ENCODE results near the gene MAD1L1.

The MAD1L1 gene

DNA sequence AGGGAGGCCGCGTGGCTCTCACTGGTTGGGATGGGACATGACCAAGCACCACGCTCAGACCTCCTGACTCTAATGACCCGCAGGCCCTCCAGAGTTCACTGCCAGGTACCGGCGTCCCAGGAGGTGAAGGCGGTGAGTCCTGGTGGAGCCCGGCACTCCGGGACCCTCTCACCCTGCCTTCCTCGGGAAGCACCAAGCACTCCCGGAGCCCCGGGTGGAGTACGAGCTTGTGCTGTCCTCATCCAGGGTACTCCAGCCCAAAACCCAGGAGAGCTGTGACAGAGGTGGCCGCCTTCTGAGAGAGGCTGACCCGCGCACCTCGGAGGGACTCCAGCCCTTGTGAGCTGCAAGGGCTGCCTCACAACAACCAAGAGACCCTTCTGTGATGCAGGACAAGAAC lies 9.4 kb downstream of the MAD1L1 start:
- TF ChIP-seq, protein P1, sequence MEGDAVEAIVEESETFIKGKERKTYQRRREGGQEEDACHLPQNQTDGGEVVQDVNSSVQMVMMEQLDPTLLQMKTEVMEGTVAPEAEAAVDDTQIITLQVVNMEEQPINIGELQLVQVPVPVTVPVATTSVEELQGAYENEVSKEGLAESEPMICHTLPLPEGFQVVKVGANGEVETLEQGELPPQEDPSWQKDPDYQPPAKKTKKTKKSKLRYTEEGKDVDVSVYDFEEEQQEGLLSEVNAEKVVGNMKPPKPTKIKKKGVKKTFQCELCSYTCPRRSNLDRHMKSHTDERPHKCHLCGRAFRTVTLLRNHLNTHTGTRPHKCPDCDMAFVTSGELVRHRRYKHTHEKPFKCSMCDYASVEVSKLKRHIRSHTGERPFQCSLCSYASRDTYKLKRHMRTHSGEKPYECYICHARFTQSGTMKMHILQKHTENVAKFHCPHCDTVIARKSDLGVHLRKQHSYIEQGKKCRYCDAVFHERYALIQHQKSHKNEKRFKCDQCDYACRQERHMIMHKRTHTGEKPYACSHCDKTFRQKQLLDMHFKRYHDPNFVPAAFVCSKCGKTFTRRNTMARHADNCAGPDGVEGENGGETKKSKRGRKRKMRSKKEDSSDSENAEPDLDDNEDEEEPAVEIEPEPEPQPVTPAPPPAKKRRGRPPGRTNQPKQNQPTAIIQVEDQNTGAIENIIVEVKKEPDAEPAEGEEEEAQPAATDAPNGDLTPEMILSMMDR (conservative IDR thresholded peaks at IDR 0.05; ENCODE audit: low read depth), result no peak
- CTCF ChIA-PET, result no interaction called here
- POLR2A ChIA-PET (ENCODE audit: low non-redundant PET), result no interaction called here
- peak overlapping the region; percentile 88 for H3K27ac ChIP-seq
- no peak for DNase-seq (ENCODE audit: low spot score)

GRCh38 chr7:2222516-2222915 lies 10.2 kb downstream of the MAD1L1 start:
- TF ChIP-seq, protein P1 (conservative IDR thresholded peaks at IDR 0.05; ENCODE audit: low read depth), result no peak
- ChIA-PET CTCF (no interaction called here), POLR2A (ENCODE audit: low non-redundant PET) (no interaction called here)
- H3K27ac ChIP-seq, result peak overlapping the region; percentile 88; the same call in 1 of the 2 replicates
- DNase-seq (ENCODE audit: low spot score), result no peak

- ChIA-PET CTCF (no interaction called here), POLR2A (ENCODE audit: low non-redundant PET) (no interaction called here)
- no peak for DNase-seq (ENCODE audit: low spot score)
- TF ChIP-seq, protein P1 (conservative IDR thresholded peaks at IDR 0.05; ENCODE audit: low read depth), result no peak
- H3K27ac ChIP-seq, result no peak overlapping the region
Observed at GRCh38 chr7:2220954-2221353, 11.8 kb downstream of the MAD1L1 start.

GRCh38 chr7:2220506-2220905 lies 12.2 kb downstream of the MAD1L1 start:
- ChIA-PET POLR2A (ENCODE audit: low non-redundant PET) (no interaction called here), CTCF (no interaction called here)
- DNase-seq (ENCODE audit: low spot score), result no peak

DNA sequence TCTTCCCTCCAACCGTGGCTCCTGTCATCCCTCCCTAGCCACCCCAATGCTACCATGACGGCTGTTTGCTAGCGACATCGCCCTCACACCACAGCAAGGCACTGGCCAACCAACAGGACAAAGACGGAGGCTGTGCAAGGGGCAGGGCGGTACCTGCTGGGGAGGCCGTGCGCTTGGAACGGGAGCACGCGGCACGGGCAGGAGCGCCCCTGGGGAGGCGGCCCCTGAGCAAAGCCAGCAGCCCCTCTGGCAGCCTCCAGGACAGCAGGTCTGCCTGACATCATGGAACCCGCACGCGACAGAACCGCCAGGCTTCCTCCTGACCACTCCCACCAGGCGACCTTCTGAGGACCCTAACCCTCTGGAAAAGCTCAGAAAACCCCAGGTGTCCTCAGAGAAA lies 12.7 kb downstream of the MAD1L1 start:
- no peak overlapping the region for H3K27ac ChIP-seq
- DNase-seq (ENCODE audit: low spot score), result no peak
- ChIA-PET CTCF (no interaction called here), POLR2A (ENCODE audit: low non-redundant PET) (no interaction called here)
- TF ChIP-seq, protein P1 (conservative IDR thresholded peaks at IDR 0.05; ENCODE audit: low read depth), result no peak

More at GRCh38 chr7:2220506-2220905, 12.2 kb downstream of the MAD1L1 start:
- no peak overlapping the region for H3K27ac ChIP-seq
- TF ChIP-seq, protein P1 (conservative IDR thresholded peaks at IDR 0.05; ENCODE audit: low read depth), result no peak

GRCh38 chr7:2219606-2220005 lies 13.1 kb downstream of the MAD1L1 start:
- H3K27ac ChIP-seq, result no peak overlapping the region
- ChIA-PET CTCF (no interaction called here), POLR2A (ENCODE audit: low non-redundant PET) (no interaction called here)
- no peak for DNase-seq (ENCODE audit: low spot score)
- TF ChIP-seq, protein P1 (conservative IDR thresholded peaks at IDR 0.05; ENCODE audit: low read depth), result no peak

DNA sequence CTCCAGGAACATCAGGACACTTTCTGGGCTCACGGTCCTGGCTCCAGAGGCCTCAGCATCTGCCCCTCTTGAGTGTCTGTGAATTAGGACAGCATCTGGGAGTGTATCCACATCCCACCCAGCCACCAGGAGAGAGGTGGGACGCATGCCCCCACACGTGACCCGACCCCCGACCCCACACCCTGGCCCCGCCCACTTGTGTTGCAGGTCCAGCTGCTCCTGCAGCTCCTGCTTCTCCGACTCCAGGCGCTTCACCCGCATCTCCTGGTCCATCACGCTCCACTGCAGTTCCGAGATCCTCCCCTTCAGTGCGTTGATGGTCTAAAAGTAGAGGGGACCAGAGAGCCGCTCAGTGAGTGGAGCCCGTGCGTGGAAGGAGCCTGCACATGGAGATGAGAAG lies 13.6 kb downstream of the MAD1L1 start:
- no peak overlapping the region for H3K27ac ChIP-seq
- POLR2A ChIA-PET (ENCODE audit: low non-redundant PET), result no interaction called here
- no peak for DNase-seq (ENCODE audit: low spot score)
- CTCF ChIA-PET, result interaction anchor here (0.7 kb wide), 1 partner anchor 9 kb away, joined by 3 read pairs; no protein-coding TSS in a partner anchor
- TF ChIP-seq, protein P1 (conservative IDR thresholded peaks at IDR 0.05; ENCODE audit: low read depth), result no peak

Measured in RWPE1 (cell line).